ENCODE measurements around the gene INTS2. TPM values are rescaled to one million over a fixed set of nuclear protein-coding genes. Genes with fewer than 3 reads are reported as not detected.

Gene INTS2
- total RNA-seq, 1 donor from 2014 or later: 41.6 TPM

DNA sequence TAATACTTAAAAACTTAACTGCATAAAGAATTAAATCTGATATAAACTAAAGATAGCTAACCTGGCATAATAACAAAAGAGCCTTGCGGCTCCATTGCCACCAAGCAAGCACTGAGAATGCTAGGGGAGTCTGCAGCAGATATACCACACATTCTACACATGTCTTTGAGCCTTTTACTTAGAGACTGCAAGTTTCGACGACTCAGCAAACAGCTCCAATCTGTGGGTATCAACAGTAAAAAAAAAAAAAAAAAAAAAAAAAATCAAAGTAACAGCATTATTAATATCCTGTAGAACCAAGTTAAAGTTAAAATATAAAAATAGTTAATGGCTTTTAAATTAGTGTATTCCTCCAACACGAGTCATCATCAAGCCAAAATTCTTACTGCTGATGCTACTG, 27.8 kb upstream of the INTS2 start:
- Mint-ChIP-seq H3K27ac (no peak overlapping the region), H3K4me1 (no peaks in the 10 kb centered on the region), H3K27me3 (ENCODE audit: insufficient read depth, low read depth) (no peaks in the 10 kb centered on the region), H3K9me3 (no peaks in the 10 kb centered on the region), H3K36me3 (peaks cover 20% of the 10 kb centered on the region), H3K4me3 (no peak overlapping the region)
- Histone ChIP-seq H3K36me3 (peaks cover 52% of the 10 kb centered on the region), H3K79me2 (ENCODE audit: low read depth) (no peaks in the 10 kb centered on the region), H3F3A (ENCODE audit: low read depth) (no peaks in the 10 kb centered on the region), H3K4me3 (no peak overlapping the region), H3K4me2 (no peak overlapping the region), H2AFZ (replicated peaks) (no peak overlapping the region), H4K20me1 (ENCODE audit: low read depth) (no peaks in the 10 kb centered on the region), H3K4me1 (no peaks in the 10 kb centered on the region), H3K27ac (no peak overlapping the region), H3K9me3 (ENCODE audit: low read depth) (no peaks in the 10 kb centered on the region), H3K27me3 (no peaks in the 10 kb centered on the region), H3K9ac (no peak overlapping the region)
- no peak for DNase-seq (ENCODE audit: low spot score)
- TF ChIP-seq EZH2phosphoT487 (IDR thresholded peaks at IDR 0.05) (no peak), CTCF (IDR thresholded peaks at IDR 0.05) (no peak), EZH2 (IDR thresholded peaks at IDR 0.05) (no peak)

DNA sequence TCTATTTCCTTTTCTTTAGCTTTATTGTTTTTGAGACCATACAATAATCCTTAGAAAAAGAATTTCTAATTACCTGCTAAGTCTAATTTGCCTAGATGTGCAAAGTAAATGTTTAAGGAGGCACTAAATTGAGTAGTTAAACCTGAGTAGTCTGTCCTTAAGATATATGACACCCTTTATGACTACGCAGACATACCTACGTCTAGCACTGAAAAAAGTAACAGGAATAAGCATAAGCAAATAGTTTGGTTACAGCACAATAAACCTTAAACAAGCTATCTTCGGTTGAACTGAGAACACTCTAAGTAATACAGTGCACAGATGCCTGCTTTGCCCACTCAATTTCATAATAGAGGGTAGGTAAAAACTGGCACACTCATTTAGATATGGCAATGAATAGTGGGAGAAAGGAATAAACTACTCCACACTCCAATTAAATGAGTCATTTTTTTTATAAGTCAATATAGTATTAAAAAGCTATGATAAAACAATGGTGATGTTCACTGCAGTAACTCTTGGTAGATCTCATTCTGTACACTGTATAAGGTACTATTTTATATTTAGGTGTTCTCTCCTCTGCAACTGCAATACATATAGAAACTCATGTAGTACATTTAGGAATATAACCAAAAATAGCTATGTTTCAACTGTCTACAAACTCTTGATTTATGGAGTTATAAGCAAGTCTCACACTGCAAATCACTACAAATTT, 19.7 kb upstream of the INTS2 start:
- Histone ChIP-seq H3K4me1 (no peaks in the 10 kb centered on the region), H3K9me3 (ENCODE audit: low read depth) (no peaks in the 10 kb centered on the region), H3K79me2 (ENCODE audit: low read depth) (no peaks in the 10 kb centered on the region), H4K20me1 (ENCODE audit: low read depth) (no peaks in the 10 kb centered on the region), H3F3A (ENCODE audit: low read depth) (peaks cover 17% of the 10 kb centered on the region), H3K36me3 (peaks cover 51% of the 10 kb centered on the region), H3K4me3 (no peak overlapping the region), H2AFZ (replicated peaks) (no peak overlapping the region), H3K27me3 (no peaks in the 10 kb centered on the region), H3K4me2 (no peak overlapping the region), H3K9ac (no peak overlapping the region), H3K27ac (no peak overlapping the region)
- no peak for DNase-seq (ENCODE audit: low spot score)
- H3K36me3 Mint-ChIP-seq: peaks cover 17% of the 10 kb centered on the region
- TF ChIP-seq EZH2phosphoT487 (IDR thresholded peaks at IDR 0.05) (no peak), EZH2 (IDR thresholded peaks at IDR 0.05) (no peak), CTCF (IDR thresholded peaks at IDR 0.05) (no peak)
- no peaks in the 10 kb centered on the region for H3K9me3 Mint-ChIP-seq
- H3K4me1 Mint-ChIP-seq: no peaks in the 10 kb centered on the region
- no peak overlapping the region for H3K27ac Mint-ChIP-seq
- H3K4me3 Mint-ChIP-seq: no peak overlapping the region
- no peaks in the 10 kb centered on the region for H3K27me3 Mint-ChIP-seq (ENCODE audit: insufficient read depth, low read depth)

DNA sequence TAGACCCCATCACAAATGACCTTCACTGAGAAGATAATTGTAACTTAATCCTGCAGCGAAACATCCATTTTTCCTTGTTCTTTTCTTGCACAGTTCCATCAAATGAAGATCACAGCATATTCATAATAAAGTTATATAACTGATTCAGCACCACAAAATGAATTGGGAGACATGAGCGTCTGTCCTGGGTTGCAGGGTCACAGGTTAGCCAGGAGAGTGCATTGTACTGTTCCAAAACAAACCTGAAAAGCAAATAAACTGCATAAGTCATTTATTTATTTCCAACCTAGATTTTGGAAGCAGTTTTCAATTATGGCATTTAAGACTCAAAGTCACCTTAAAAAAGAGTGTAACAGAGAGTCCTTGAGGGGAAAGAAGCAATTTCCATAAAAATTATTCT, 18.6 kb upstream of the INTS2 start:
- Histone ChIP-seq H3K9ac (no peak overlapping the region), H3F3A (ENCODE audit: low read depth) (peaks cover 28% of the 10 kb centered on the region), H3K4me1 (no peaks in the 10 kb centered on the region), H3K9me3 (ENCODE audit: low read depth) (no peaks in the 10 kb centered on the region), H3K27ac (no peak overlapping the region), H2AFZ (replicated peaks) (no peak overlapping the region), H3K4me3 (no peak overlapping the region), H3K79me2 (ENCODE audit: low read depth) (no peaks in the 10 kb centered on the region), H4K20me1 (ENCODE audit: low read depth) (no peaks in the 10 kb centered on the region), H3K27me3 (no peaks in the 10 kb centered on the region), H3K36me3 (peaks cover 55% of the 10 kb centered on the region), H3K4me2 (no peak overlapping the region)
- H3K36me3 Mint-ChIP-seq: peaks cover 16% of the 10 kb centered on the region
- no peaks in the 10 kb centered on the region for H3K27me3 Mint-ChIP-seq (ENCODE audit: insufficient read depth, low read depth)
- H3K9me3 Mint-ChIP-seq: no peaks in the 10 kb centered on the region
- no peak for DNase-seq (ENCODE audit: low spot score)
- H3K27ac Mint-ChIP-seq: no peak overlapping the region
- H3K4me1 Mint-ChIP-seq: no peaks in the 10 kb centered on the region
- no peak for TF ChIP-seq CTCF (IDR thresholded peaks at IDR 0.05)
- TF ChIP-seq EZH2phosphoT487 (IDR thresholded peaks at IDR 0.05): no peak
- no peak for TF ChIP-seq EZH2 (IDR thresholded peaks at IDR 0.05)
- no peak overlapping the region for H3K4me3 Mint-ChIP-seq
